HG02623 (cell line): Measurements from ENCODE around the gene KCNQ1.

ENCODE experiments used
- ATAC-seq: cut with Tn5 transposase; IDR thresholded peaks from one replicate; pipeline ENCODE4 v1.9.1; 2021; ENCODE audit warnings: moderate library complexity; ENCODE audit not compliant: unreplicated experiment

The KCNQ1 gene

DNA sequence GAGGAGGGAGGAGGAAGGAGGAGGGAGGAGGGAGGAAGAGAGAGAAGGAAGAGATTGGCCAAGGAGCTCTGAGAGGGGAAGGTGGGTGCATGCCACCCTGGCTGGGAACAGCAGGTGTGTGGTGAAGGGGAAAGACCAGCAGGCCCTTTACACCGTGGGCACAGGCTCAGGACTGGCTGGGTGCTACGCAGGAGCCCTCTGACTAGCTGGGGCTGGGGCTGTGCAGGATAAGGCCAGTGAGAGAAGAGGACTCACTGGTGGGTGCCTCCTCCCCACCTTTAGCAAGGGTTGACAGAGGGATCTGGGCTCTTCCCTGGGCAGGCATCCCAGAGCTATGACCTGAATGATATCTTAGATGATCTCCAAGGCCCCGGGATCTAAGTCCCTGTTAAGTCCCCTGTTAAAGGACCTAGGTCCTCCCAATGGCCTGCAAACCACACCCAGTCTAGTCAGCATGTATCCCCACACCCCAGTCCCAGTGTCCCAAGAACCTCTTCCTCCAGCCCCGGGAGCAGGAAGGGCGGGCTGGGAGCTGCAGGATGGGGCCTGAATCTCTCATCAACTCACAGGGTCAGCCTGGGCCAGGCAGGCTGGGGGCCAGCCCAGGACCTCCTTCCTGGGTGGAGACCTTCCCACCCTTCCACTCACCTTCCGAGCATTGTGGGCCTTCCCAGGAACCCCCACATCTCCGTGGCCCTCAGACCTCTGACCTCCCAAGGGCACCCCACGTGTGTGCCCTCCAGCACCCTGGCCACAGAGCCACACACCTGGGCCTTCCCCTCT, 385.4 kb downstream of the KCNQ1 start:
- no peak for ATAC-seq

DNA sequence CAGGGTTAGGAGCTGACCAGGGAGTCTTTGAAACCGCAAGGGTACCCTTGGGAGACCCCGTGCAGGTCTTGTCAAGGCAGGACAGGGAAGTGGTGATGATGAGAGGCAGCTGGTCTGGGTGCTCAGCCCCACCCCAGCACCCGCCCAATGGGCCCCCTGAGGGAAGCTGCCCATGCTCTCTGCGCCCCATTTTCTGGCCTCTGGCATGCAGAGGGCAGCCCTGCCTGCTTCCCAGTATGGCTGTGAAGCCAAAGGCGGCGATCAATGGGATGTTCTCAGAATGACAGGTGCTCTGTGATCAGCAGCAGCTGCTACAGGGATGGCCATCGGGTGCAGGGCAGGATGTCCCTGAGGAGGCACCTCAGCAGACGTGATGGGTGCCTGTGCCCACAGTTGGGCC, 386.1 kb downstream of the KCNQ1 start:
- no peak for ATAC-seq

DNA sequence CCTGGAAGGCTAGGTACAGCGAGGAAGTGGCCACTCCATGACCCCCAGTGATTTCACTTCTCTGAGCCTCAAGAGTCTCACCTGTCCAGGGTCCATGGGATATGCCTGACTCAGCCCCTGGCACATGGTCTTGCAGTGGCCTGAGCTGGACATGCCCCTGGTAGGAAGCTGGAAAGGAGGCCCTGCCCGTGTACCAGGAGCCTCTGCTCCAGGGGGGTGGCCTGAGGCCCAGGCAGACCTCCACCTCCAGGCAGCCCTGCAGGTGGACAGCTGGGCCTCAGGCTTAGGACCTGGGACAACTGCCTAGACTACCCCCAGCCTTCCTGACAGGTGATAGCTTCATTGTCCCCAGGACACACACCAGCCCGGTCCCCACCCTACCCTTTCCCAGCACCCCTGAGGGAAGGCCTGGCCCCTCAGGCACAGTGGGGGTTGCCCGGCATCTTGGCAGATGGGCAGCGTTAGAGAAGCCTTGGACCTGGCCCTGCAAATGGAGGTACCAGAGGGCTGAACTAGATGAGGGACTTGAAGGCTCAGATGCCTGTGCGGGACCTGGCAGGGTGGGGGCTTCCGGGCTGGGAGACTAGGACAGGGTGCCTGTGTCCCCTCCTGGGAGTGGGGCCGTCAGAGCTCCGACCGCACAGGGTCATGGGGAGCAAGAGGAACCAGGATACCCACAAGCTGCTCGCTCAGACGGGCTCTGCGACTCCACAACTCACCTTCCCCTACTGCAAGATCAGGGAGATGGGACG, 387.1 kb downstream of the KCNQ1 start:
- no peak for ATAC-seq

DNA sequence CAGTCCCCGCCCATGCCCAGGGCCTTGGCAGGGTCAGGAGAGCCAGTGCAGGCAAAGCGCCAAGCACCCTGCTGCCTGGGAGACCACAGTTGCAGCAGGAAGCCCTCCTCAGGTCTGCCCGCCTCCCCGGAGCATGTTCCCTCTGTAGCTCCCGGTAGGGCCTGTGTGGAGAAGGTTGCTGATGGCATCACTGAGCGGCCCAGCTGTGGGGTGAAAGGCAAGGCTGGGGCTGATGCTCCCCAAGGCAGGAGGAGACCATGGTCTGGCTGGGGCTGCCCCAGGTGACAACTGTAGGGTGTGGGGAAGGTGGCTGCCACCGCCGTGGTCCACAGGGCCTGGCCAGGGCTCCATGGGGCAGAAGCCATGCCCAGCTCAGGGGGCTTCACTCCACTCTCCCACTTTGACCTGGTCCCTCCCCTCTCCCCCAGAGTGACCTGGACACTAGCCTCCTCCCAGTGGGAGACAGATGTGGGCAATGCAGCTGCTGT, 387.8 kb downstream of the KCNQ1 start:
- ATAC-seq: no peak

DNA sequence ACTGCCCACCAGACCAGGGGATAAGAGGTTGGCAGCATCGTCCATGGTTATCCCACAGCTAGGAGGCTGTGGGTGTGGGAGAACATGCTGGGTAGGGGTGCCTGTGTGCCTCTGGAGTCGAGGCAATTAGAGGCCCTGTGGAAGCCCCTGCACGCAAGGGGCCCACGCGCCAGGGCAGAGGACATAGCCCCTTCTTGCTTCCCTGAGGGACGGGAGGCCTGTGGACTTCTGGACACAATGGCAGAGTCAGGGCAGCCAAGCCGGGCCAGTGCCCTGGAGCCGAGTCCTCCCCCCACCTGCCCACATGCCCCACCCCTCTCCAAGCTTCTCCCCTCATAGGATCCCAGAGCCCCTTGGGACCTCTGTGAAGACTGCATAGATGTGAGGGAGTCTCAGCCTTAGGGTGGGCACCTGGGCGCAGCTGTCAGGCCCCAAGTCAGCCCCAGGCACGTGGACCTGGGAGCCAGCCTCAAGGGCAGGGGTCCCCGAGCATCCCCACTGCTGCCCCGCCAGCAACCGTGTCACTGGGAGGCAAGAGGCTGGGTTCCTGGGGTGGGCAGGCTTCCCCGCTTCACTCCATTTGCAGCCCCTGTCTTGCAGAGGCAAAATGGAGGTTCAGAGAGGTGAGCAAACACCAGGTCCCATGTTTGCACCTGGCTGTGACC, 388.4 kb downstream of the KCNQ1 start:
- no peak for ATAC-seq

DNA sequence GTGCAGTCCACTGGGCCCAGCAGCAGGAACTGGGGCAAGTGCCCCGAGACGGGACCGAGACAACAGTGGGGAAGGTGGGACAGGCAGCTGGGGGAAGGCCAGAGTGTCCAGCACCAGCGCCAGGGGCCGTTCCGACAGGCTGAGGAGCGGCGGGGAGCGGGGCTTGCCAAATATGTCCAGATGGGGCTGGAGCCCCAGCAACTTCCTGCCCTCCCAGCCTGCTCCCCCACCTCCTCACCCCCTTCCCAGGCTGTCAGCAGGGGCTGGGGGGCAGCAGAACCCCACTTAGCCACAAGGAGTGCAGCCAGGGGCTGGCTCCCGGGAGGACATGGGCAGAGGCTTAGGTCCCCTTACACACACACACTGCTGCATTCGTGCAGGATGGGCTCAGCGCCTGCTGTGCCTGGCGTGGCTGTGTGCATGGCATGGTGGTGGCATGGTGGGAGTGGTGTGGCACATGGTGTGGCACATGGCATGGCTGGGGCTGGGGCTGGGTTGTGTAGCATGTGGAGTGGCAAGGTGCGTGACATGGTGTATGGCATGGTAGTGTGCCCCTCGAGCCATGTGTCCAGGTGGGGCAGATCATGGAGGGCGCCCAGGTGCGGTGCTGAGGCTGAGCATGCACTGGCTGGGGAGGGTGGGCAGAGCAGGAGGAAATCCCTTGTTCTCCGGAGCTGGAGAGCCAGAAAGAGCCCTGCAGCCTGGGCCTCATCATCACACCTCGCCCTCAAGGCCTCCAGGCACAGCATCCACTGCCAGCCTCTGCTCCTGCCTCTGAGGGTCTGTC, 389.1 kb downstream of the KCNQ1 start:
- no peak for ATAC-seq

DNA sequence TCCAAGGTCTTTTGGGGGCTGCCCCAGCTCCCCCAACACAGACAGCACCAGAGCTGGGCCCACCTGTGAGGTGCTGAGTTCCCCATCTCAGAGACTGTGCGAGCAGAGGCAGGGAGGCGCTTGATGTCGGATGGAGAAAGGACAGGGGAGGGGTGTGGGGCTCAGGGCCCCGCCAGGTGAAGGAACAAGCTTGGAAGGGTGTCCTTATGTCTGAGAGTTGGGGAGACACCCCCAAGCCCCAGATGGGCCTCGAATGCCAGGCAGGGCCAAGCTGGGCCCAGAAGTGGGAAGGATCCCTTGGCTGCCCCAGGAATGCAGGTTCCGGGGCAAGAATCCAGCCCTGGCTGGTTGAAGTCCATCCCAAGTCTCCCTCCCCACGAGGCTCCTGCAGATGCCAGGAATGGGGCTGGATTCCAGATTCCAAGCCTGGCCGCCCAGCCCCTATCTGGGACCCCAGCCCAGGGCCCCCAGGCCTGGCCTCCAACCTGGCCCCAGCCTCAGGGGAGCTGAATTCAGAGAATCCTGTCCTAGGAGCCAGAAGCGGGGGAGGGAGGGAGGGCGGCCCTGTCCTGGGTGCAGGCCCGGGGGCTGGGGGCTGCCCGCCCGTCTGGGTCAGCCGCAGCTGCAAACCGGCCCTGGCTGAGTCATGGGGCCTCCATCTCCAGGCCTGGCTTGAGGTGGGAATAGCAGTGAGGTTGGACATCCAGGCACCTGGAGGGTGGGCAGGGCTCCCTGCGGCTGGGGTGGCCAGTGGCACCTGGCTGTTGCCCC, 389.9 kb downstream of the KCNQ1 start:
- no peak for ATAC-seq

DNA sequence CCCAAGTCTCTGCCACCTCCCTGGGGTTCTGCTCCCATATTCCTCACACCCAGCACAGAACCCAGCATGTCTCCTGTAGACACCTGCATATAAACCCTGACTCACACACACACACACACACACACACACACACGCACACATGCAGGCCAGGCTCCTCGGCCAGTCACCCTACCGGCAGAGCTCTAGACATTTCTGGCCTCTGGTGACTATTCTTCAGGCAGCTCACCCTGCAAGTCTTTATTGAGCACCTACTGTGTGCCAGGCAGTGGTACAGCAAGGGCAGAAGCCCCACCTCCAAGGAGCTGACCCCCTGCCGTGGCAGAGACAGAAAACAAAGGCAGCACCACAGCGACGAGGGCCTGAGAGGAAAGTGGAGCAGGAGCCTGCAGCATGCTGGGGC, 390.5 kb downstream of the KCNQ1 start:
- ATAC-seq: no peak

DNA sequence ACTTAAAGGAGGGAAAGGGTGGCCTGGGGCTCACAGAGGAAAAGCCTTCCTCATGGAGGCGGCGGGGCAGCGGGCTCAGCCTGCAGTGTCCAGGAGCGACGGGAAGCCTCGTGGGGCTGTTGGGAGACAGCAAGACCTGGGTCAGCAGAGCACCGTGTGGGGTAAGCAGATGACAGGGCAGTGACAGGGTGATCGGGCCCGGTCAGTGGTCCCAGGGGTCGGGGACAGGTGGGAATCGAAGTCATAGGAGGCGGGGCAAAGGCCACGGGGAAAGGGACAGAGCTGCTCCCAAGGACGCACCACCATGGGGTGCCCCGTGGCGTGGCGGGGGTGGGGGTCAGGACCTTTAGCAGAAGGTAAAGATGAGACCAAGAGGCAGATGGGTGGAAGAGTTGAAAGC, 390.9 kb downstream of the KCNQ1 start:
- ATAC-seq: no peak

DNA sequence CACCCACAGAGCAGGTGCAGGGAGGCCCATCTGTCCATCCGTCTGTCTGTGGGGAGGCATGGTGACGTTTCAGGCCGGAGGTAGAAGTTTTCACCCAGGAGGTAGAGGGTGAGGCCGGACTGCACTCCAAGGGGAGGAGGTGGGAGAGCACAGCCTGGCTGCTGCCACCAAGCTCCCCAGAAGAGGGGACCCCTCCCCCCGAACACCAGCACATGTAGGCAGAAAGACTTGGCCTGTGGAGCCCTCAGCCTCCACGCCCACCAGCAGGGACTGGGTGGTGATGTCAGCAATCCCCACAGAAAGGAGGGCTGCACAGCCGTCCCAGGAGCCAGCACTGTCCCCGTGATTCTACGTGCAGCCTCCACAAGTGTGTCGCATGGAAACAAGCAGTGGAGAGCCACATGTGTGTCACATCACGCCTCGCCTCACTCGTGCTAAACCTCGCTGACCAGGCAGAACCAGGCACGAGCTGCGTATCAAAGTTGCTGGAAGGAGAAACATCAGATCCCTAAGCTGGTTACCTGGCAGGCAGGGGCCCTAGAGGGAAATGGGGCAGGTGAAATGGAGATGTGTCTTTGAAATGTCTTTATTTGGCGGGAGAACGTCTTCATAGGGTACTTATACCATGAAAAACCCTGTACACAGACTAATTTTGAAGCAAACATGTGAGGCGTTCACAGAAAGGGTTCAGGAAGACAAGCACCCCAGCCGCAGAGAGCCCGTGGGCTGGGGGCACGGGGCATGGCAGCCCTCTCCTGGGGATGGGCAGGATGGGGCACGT, 391.7 kb downstream of the KCNQ1 start:
- ATAC-seq: no peak

DNA sequence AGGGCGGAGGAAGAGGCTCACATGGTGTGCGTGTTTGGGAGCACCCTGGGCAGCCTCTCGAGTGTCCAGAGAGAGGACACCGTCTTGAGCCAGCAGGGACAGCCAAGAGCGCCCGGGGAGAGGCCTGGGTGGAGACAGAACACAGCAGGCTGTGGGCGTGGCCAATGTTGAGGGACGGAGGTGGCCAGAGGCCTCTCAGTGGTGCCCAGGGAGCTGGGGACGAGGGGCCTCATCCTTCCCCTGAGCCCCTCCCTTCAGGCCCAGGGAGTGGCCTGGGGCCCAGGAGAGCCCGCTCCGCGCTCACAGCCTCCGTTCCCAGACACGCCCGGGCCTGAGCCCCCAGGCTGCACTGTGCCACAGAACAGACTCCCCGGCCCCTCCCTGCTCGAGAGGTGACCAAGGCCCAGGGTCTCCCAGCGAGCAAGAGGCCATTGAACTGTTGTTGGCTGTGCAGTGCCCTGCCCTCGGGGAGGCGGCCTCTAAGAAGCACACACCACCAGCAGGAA, 392.3 kb downstream of the KCNQ1 start:
- ATAC-seq: no peak

DNA sequence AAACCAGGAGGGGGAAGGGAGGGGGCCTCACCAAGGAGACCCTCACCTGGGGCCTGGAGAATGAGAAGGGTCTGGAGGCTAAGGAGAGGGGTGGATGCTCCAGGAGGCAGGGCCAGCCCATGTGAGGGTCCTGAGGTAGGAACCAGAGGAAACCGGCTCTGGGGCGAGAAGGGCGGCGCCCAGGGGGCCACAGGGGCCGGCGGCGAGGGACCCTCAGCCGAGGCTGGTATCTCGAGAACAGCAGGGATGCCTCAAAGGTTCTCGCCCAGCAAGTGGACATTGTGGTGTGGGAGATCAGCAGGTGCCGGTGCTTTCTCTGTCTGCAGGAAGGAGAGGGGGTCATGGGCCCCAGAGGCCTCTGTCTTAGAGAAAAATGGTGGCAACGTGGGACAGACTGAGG, 392.8 kb downstream of the KCNQ1 start:
- ATAC-seq: no peak

DNA sequence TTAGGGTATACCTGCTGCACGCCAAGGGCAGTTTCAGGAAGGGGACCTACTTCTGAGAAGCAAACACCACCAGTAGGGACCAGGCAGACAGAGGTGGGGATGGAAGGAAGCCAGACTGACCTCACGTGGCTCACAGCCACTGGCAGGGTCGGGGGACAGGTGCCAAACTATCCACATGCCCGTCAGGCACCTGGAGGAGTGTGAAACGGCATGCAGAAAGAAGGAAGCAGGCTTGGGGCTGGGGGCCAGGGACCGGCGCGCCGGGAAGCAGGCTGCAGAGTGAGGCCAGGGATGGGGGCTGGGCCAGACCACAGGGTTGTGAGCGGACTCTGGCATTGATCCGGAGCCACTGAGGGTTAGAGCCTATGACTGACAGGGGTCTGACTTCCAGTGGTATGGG, 393.3 kb downstream of the KCNQ1 start:
- ATAC-seq: no peak

DNA sequence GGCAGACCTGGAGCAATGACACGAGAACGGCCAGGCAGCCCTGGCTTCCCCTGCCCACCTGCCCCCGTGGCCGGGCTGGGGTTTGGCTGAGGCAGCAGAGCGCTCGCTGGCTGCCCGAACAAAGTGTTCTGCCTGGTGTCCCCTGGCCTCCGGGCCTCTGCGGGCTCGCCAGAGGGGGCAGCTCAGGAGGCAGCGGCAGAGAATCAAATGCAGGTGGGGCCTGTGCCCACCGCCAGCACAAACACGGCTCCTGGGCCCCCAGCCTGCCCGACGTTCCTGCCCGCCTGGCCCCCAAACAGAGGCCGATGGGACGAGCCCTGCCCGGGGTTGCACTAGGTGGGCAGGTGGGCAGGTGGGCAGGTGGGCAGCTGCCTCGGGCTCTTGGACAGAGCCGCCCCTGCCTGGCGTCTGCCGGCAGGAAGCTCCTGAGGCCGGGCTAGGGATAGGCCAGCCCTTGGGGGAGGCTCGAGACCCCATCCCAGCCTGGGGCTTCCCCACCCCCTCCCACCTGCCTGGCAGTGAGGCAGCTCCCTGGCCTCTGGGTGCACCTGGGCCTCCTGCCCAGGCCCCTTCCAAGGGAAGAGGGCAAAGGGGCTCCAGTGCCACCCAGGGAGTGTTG, 394.0 kb downstream of the KCNQ1 start:
- no peak for ATAC-seq

DNA sequence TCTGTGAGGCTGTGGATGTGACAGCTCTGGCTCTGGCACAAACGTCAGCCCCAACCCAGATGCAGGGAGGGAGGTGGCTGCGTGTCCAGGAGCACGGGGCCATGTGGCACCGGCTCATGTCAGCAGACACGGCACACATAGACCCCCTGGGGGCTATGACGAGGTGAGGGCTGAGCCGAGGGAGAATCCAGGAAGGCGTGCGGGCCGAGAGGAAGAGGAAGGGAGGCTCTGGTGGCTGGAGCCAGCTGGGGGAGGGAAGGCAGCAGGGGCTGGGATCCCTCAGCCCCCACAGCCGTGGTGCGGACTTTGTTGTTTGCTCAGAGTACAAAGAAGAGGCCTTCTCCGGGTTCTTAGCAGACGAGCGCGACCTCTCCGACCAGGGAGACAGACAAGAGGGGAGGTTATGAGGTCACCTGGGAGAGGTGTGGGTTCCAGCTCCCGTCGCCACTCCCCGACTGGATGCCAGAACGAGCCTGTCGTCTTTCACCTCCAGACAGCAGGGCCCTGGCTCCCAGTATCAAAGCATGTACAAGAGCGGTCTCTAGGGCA, 394.7 kb downstream of the KCNQ1 start:
- ATAC-seq: no peak

DNA sequence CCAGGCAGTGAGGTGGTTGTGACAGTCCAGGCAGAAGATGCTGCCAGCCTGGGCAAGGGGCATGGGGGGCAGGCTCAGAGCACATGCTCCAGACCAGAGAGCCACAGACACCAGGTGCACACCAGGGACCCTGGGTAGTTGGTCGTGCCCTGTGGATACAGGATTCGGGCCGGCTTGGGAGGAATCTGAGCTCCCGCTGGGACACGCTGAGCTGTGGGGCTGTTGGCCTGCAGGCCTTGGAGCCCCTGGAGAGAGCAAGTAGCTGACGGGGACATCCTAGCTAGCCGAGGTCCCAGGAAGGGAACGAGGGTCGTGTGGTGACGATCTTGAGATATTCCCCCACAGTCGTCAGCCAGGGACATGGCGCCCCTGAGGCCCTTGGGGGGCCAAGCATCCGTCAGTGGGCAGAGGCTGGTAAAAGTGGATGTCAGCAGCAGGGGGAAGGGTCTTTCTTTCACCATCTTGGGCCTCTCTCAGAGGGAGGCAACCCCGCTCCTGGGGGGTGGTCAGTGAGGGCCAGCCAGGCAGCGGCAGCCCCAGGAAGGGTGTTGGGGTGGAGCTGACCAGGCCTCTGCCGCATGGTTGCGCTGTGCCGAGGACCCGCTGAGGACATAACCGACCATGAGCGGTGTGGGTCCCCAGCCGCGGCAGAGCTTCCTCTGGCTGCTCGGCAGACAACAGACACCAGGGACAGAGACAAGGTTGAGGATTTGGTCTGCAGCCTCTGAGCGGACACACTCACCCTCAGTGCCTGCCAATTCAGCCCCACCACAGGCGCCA, 396.8 kb downstream of the KCNQ1 start:
- no peak for ATAC-seq

DNA sequence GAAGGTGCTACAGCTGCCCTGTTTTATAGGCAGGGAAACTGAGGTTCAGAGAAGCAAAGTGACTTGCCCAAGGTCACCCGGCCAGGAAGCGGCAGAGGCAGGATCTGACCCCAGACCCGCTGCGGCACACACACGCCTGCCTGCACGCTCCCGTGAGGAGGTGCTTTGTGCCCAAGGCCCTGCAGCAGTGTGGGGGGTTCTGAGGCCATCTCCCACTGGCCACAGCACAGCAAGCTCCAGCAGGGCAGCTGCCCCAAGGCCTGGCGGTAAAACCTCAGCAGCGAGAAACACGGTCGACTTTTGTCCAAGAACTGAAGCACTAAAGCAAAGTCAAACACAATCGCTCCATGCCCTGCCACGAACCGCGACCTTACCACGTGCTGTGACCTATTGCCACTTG, 398.1 kb downstream of the KCNQ1 start:
- ATAC-seq: no peak

DNA sequence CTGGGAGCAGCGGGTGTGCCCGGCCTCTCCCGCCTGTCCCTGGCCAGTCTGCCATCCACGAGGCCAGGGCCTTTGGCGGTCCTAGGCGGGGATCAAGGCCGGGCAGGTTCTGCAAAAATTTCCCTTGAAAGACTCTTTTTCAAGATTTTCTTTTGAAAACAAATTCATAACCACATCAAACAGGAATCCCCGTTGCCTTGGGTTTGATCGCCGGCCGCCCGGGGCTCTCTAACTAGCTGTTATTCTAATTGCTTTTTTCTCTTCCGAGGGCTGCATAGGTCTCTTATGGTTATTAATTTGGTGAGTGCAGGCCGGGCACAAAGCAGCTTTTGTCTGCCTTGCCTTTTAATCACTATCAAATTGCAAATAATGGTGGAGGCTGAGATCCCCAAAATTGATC, 398.7 kb downstream of the KCNQ1 start:
- no peak for ATAC-seq
